GM21723 (cell line): ENCODE measurements around the gene POC1A.
"Not testable (repeated sequence)": the region's sequence is repeated elsewhere in the genome, so short reads cannot be mapped to it uniquely, and the experiment has no call there.

Experiments used
- ATAC-seq: cut with Tn5 transposase; IDR thresholded peaks from one replicate; pipeline ENCODE4 v1.9.1; 2021; ENCODE audit warnings: mild to moderate bottlenecking, moderate library complexity; ENCODE audit not compliant: unreplicated experiment

Gene POC1A

GRCh38 chr3:52054661-52055511, 99.3 kb downstream of the POC1A start:
- ATAC-seq, result no peak

GRCh38 chr3:52053307-52054304, 100.6 kb downstream of the POC1A start:
- ATAC-seq, result no peak

- no peak for ATAC-seq
Measured at GRCh38 chr3:52052831-52053306, 101.4 kb downstream of the POC1A start.

- no peak for ATAC-seq
Measured at GRCh38 chr3:52051444-52051843, 102.8 kb downstream of the POC1A start.

- no peak for ATAC-seq
Measured at GRCh38 chr3:52050571-52050970, 103.7 kb downstream of the POC1A start.

GRCh38 chr3:52049503-52049902, 104.7 kb downstream of the POC1A start:
- no peak for ATAC-seq

GRCh38 chr3:52047295-52047960, 106.8 kb downstream of the POC1A start:
- no peak for ATAC-seq

- ATAC-seq, result no peak
Measured at GRCh38 chr3:52046902-52047239, 107.4 kb downstream of the POC1A start.

GRCh38 chr3:52046186-52046901, 107.9 kb downstream of the POC1A start:
- ATAC-seq, result no peak

GRCh38 chr3:52044869-52045619, 109.2 kb downstream of the POC1A start:
- no peak for ATAC-seq

- no peak for ATAC-seq
Measured at GRCh38 chr3:52043750-52044149, 110.5 kb downstream of the POC1A start.

GRCh38 chr3:52043039-52043438, 111.2 kb downstream of the POC1A start:
- not testable (repeated sequence) for ATAC-seq

GRCh38 chr3:52041118-52041731, 113.0 kb downstream of the POC1A start:
- no peak for ATAC-seq

- no peak for ATAC-seq
Measured at GRCh38 chr3:52040600-52040999, 113.6 kb downstream of the POC1A start.

- ATAC-seq, result no peak
Measured at GRCh38 chr3:52039846-52040245, 114.4 kb downstream of the POC1A start.

- ATAC-seq, result no peak
Measured at GRCh38 chr3:52039426-52039825, 114.8 kb downstream of the POC1A start.

GRCh38 chr3:52038227-52038626, 116.0 kb downstream of the POC1A start:
- no peak for ATAC-seq

- ATAC-seq, result no peak
Measured at GRCh38 chr3:52037291-52037690, 116.9 kb downstream of the POC1A start.

GRCh38 chr3:52036829-52037228, 117.4 kb downstream of the POC1A start:
- no peak for ATAC-seq
